Fibroblast of lung (primary cell): ENCODE data around the gene MAP1LC3A. TPM values are rescaled to one million over a fixed set of nuclear protein-coding genes. Genes with fewer than 3 reads are reported as not detected.
A peak's percentile ranks its signal among the peaks of the same experiment; 100 is the strongest.

Source experiments
- DNase-seq, 2 donors: peaks; one replicate each; pipeline versions ENCODE4 v3.0.0 to v3.0.0-alpha.2; 2010; ENCODE audit warnings: low read depth in 2 of 2
- H2AFZ ChIP-seq: 2 replicates; pipeline ENCODE4 v1.5.1; 2012; ENCODE audit warnings: low read length, control low read depth, inconsistent platforms
- H3K27ac ChIP-seq: 2 replicates; pipeline ENCODE4 v1.5.1; 2011; ENCODE audit warnings: low read length, control low read depth; ENCODE audit not compliant: insufficient read depth
- H3K27me3 ChIP-seq: 2 replicates; pipeline ENCODE4 v1.5.1; 2011; ENCODE audit warnings: mild to moderate bottlenecking, low read length; ENCODE audit not compliant: control insufficient read depth, insufficient read depth
- H3K36me3 ChIP-seq: 2 replicates; pipeline ENCODE4 v1.5.1; 2011; ENCODE audit warnings: low read length; ENCODE audit not compliant: control insufficient read depth, insufficient read depth
- H3K4me1 ChIP-seq: 2 replicates; pipeline ENCODE4 v1.5.1; 2011; ENCODE audit warnings: low read length; ENCODE audit not compliant: control insufficient read depth, insufficient read depth; ENCODE audit errors: extremely low read depth
- H3K4me2 ChIP-seq: 2 replicates; pipeline ENCODE4 v1.5.1; 2011; ENCODE audit warnings: low read length, control low read depth; ENCODE audit not compliant: insufficient read depth; ENCODE audit errors: extremely low read depth
- H3K4me3 ChIP-seq, 4 experiments: fragments of 200-600 bp in 1 of 4; sonication (generic) in 1 of 4; replicated peaks in 1 of 4; 2 replicates each; pipeline ENCODE4 v1.5.1; 2011 to 2016; ENCODE audit warnings: low read length in 4 of 4, low read depth in 3 of 4, mild to moderate bottlenecking in 3 of 4, control low read depth in 2 of 4, inconsistent platforms in 1 of 4, mixed read lengths in 1 of 4; ENCODE audit not compliant: insufficient read depth in 1 of 4; ENCODE audit errors: control extremely low read depth in 1 of 4
- H3K79me2 ChIP-seq: 2 replicates; pipeline ENCODE4 v1.5.1; 2012; ENCODE audit warnings: mild to moderate bottlenecking, low read length, inconsistent platforms; ENCODE audit not compliant: control insufficient read depth, insufficient read depth
- H3K9ac ChIP-seq: 2 replicates; pipeline ENCODE4 v1.5.1; 2011; ENCODE audit warnings: mild to moderate bottlenecking, low read length, control low read depth; ENCODE audit not compliant: insufficient read depth
- H3K9me3 ChIP-seq: 2 replicates; pipeline ENCODE4 v1.5.1; 2012; ENCODE audit warnings: low read depth, low read length; ENCODE audit not compliant: control insufficient read depth, insufficient read depth
- H4K20me1 ChIP-seq: 2 replicates; pipeline ENCODE4 v1.5.1; 2011; ENCODE audit warnings: low read length; ENCODE audit not compliant: control insufficient read depth, insufficient read depth; ENCODE audit errors: extremely low read depth
- CTCF ChIP-seq, 2 donors: IDR thresholded peaks in 1 of 2; conservative IDR thresholded peaks in 1 of 2; 1 replicate in 1 of 2; 2 replicates in 1 of 2; pipeline ENCODE4 v1.5.1; 2011 to 2012; ENCODE audit warnings: low read length in 2 of 2, control low read depth in 1 of 2, inconsistent platforms in 1 of 2, low read depth in 1 of 2, mild to moderate bottlenecking in 1 of 2
- EZH2 ChIP-seq: IDR thresholded peaks from 2 replicates; pipeline ENCODE4 v1.5.1; 2012; ENCODE audit warnings: low read length, control low read depth, mild to moderate bottlenecking; ENCODE audit errors: missing control alignments
- polyA plus RNA-seq, 2 donors: library from polyadenylated mRNA; depleted of rRNA in 1 of 2; stranded (reverse) in 1 of 2; unstranded in 1 of 2; fragments of >200 nt; gene quantifications; 2 replicates each; pipeline ENCODE4 v1.2.1, GENCODE V29; 2011 to 2012; ENCODE audit warnings: missing spikeins in 1 of 2
- total RNA-seq: library from RNA; depleted of rRNA; stranded (reverse); fragments of >200 nt; gene quantifications from 2 replicates; pipeline ENCODE4 v1.2.1, GENCODE V29; 2014

The MAP1LC3A gene
- total and polyA plus RNA-seq, 2 donors (not counting 1 experiment from before 2014, with no cell fraction given), result 19.3 to 30.4 TPM

- H3K27ac ChIP-seq, result no peak overlapping the region
- H3K4me3 ChIP-seq, result no peak overlapping the region
- no peaks in the 10 kb centered on the region for H3K27me3 ChIP-seq
- H3K9me3 ChIP-seq, result no peaks in the 10 kb centered on the region
- no peaks in the 10 kb centered on the region for H4K20me1 ChIP-seq
- TF ChIP-seq EZH2 (no peak), CTCF (conservative IDR thresholded peaks at IDR 0.05 in 1 of 2, IDR thresholded peaks at IDR 0.05 in 1 of 2; ENCODE audit: low read depth in 1 of 2, low read length in 2 of 2) (no peak)
- H2AFZ ChIP-seq, result no peak overlapping the region
- peak in 1 of 2 donors; percentile 52 for DNase-seq
- no peak overlapping the region for H3K4me2 ChIP-seq
- peaks cover 14% of the 10 kb centered on the region for H3K4me1 ChIP-seq
- H3K36me3 ChIP-seq, result no peaks in the 10 kb centered on the region
- no peaks in the 10 kb centered on the region for H3K79me2 ChIP-seq
- no peak overlapping the region for H3K9ac ChIP-seq
Observed at GRCh38 chr20:34579979-34580940, 21.7 kb downstream of the MAP1LC3A start.

- H3K4me2 ChIP-seq, result no peak overlapping the region
- H3K27ac ChIP-seq, result no peak overlapping the region
- TF ChIP-seq CTCF (conservative IDR thresholded peaks at IDR 0.05 in 1 of 2, IDR thresholded peaks at IDR 0.05 in 1 of 2; ENCODE audit: low read depth in 1 of 2, low read length in 2 of 2) (no peak), EZH2 (no peak)
- no peak overlapping the region for H3K9ac ChIP-seq
- no peaks in the 10 kb centered on the region for H3K27me3 ChIP-seq
- peak; percentile 66 to 69 for DNase-seq
- H2AFZ ChIP-seq, result no peak overlapping the region
- no peak overlapping the region for H3K4me3 ChIP-seq
- no peaks in the 10 kb centered on the region for H3K79me2 ChIP-seq
- H4K20me1 ChIP-seq, result no peaks in the 10 kb centered on the region
- peaks cover 14% of the 10 kb centered on the region for H3K4me1 ChIP-seq
- H3K36me3 ChIP-seq, result no peaks in the 10 kb centered on the region
- H3K9me3 ChIP-seq, result no peaks in the 10 kb centered on the region
Observed at GRCh38 chr20:34581341-34582184, 23.0 kb downstream of the MAP1LC3A start.

GRCh38 chr20:34582221-34582620, 23.7 kb downstream of the MAP1LC3A start:
- DNase-seq, result no peak
- no peak for TF ChIP-seq CTCF (conservative IDR thresholded peaks at IDR 0.05 in 1 of 2, IDR thresholded peaks at IDR 0.05 in 1 of 2; ENCODE audit: low read depth in 1 of 2, low read length in 2 of 2)
- no peak for TF ChIP-seq EZH2
- peaks cover 14% of the 10 kb centered on the region for H3K4me1 ChIP-seq
- H3K9me3 ChIP-seq, result no peaks in the 10 kb centered on the region
- no peaks in the 10 kb centered on the region for H3K27me3 ChIP-seq
- H3K4me3 ChIP-seq, result no peak overlapping the region
- no peaks in the 10 kb centered on the region for H3K36me3 ChIP-seq
- H2AFZ ChIP-seq, result no peak overlapping the region
- H3K79me2 ChIP-seq, result no peaks in the 10 kb centered on the region
- H4K20me1 ChIP-seq, result no peaks in the 10 kb centered on the region
- no peak overlapping the region for H3K9ac ChIP-seq
- no peak overlapping the region for H3K27ac ChIP-seq
- no peak overlapping the region for H3K4me2 ChIP-seq
